ENCODE data around the gene ZNF77.

GRCh38 chr19:2981898-2982297 is 37.1 kb upstream of the ZNF77 start:
- TF ChIP-seq CTCF (IDR thresholded peaks at IDR 0.05): no peak
- TF ChIP-seq POLR2A (IDR thresholded peaks at IDR 0.05): no peak

All from thyroid gland (tissue), 4 donors.